ENCODE measurements around the gene CHSY3.

DNA sequence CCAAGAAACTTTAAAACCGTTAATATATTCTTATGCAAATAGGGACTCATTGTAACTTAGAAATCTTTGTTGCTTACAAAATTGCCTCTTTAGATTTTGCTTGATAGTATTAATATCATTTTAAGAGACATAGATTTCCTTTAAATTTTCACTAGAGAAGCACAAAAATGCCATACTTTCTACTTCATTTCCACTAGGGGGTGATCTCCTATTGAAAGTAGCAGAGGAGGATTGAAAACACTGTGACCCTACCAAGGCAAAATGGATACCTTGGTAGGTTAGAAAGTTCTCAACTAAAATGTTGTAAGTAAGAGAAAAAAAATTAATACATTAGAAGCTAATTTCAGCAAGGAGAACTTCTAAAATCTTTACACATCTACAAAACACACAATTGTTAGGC, 204.9 kb downstream of the CHSY3 start:
- TF ChIP-seq, protein P1, sequence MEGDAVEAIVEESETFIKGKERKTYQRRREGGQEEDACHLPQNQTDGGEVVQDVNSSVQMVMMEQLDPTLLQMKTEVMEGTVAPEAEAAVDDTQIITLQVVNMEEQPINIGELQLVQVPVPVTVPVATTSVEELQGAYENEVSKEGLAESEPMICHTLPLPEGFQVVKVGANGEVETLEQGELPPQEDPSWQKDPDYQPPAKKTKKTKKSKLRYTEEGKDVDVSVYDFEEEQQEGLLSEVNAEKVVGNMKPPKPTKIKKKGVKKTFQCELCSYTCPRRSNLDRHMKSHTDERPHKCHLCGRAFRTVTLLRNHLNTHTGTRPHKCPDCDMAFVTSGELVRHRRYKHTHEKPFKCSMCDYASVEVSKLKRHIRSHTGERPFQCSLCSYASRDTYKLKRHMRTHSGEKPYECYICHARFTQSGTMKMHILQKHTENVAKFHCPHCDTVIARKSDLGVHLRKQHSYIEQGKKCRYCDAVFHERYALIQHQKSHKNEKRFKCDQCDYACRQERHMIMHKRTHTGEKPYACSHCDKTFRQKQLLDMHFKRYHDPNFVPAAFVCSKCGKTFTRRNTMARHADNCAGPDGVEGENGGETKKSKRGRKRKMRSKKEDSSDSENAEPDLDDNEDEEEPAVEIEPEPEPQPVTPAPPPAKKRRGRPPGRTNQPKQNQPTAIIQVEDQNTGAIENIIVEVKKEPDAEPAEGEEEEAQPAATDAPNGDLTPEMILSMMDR (IDR thresholded peaks at IDR 0.05) = peak; percentile 30 to 54 (median 51)
- TF ChIP-seq POLR2A (IDR thresholded peaks at IDR 0.05) = no peak
